Activated CD8-positive, alpha-beta memory T cell treated with anti-CD3 and anti-CD28 coated beads, Interleukin-2, amount 50 U/mL, for 1 hour (primary cell): ENCODE measurements around the gene PDGFRA.

Source experiments
- DNase-seq: peaks from one replicate; pipeline ENCODE4 v3.0.0-alpha.2; 2020; ENCODE audit errors: extremely low read depth

The PDGFRA gene

DNA sequence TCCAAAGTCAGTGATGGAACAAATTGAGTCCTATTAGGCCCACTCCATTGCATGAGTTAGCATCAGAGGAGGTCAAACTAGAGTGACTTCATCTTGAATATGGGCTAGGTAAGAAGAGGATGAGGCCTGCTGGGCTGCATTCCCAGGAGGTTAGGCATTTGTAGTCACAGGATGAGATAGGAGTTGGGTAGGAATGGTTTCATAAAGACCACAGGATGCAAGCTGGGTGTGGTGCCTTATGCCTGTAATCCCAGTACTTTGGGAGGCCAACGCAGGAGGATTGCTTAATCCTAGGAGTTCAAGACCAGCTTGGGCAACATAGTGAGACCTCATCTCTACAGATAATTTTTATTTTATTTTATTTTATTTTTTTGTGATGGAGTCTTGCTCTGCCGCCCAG, 26.8 kb downstream of the PDGFRA start:
- DNase-seq, result no peak

DNA sequence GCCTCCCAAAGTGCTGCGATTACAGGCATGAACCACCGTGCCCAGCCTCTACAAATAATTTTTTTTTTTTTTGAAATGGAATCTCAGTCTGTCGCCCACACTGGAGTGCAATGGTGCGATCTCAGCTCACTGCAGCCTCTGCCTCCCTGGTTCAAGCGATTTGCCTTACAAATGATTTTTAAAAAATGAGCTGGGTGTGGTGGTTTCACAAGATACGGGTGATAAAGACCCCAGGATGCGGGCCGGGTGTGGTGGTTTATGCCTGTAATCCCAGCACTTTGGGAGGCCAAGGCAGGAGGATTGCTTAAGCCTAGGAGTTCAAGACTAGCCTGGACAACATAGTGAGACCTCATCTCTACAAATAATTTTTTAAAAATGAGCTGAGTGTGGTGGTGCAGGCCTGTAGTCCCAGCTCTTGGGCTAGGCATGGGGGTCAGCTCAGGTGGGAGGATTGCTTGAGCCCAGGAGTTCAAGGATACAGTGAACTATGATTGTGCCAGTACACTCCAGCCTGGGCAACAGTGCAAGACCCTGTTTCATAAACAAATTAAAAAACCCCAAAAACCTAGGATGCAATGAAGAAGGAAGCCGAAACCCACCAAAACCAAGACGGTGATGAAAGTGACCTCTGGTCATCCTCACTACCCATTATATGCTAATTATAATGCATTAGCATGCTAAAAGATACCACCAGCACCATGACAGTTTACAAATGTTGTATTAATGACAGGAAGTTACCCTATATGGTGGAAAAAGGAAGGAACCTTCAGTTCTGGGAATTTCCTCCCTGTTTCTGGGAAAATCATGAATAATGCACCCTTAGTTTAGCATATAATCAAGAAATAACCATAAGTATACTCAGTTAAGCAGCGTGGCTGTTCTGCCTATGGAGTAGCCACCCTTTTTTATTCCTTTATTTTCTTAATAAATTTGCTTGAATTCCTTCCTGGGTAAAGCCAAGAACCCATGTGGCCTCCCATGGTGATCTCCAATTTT, 27.7 kb downstream of the PDGFRA start:
- DNase-seq, result no peak

DNA sequence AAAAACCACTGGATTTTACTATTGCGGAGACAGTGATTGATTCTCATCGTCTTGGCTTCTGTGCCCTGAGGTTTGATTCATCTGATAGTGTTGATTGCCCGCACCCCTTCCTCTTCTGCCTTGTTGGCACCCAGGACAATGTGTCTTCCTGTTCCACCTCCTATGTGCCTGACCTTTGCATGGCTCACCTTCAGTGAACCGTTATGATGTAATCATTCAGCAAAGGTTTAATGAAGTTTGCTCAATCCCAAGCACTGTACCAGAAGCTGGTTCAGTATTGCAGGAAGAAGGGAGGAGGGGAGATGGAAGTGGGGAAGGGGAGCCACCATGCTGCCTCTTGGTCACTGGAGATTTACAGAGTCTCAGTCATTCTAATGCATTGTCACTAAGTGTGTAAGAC, 36.3 kb downstream of the PDGFRA start:
- DNase-seq, result no peak

DNA sequence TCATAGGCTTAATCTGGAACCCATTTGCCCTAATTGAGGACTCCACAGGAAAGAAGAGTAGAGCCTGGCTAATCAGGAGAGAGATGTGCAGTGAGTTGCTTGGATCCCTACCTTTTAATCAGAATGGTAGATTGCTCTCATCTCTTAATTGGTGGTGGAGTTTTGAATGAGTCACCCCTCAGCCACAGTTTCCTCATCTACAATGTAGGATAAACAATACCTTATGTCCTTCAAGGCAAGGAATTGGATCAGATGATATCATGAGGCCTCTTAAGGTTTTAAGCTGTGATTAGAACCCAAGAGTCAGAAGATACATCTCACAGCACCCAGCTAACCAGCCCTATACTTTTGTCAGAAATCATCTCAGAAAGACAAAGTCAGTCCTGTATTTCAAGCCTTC, 39.1 kb downstream of the PDGFRA start:
- DNase-seq, result no peak

DNA sequence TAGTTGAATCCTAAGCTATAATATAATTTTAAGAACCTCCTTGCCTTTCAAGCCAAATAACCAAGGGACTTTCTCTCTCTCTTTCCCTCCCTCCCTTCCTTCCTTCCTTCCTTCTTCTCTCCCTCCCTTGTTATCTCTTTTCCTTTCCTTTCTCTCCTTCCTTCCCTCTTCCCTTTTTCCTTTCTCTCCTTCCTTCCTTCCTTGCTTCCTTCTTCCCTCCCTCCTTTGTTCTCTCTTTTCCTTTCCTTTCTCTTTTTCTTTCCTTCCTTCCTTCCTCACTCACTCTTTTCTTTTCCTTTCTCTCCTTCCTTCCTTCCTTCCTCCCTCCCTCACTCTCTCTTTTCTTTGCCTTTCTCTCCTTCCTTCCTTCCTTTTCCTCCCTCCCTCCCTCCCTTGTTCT, 42.4 kb downstream of the PDGFRA start:
- DNase-seq, result no peak

DNA sequence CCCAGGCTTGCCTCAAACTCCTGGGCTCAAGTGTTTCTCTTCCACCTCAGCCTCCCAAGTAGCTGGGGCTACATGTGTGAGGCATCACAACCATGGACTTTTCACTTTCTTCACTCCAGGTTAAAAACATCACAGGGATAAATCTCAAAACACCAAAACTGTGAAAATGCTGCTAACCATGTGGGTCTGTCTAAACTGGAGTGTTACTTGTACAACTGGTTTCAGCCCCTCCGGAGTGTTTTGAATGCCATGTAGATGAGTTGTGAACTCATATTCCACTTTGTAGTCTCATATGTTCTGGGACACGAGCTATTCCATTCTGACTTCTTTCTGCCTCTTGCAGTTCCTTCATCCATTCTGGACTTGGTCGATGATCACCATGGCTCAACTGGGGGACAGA, 43.0 kb downstream of the PDGFRA start:
- no peak for DNase-seq

DNA sequence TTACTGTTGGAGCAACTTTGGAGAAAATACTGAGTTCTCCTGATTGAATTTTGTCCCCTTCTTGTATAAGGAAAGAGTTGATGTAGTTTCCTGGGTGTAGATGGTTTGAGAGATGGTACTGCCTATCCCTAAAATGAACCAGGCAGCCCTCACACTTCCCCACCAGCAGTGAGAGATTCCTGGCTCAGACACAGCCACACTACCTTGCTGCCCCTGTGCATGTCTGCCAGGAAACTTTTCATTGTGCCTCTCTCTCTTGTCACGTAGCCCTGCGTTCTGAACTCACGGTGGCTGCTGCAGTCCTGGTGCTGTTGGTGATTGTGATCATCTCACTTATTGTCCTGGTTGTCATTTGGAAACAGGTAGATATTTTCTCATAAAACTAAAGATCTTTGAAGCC, 45.2 kb downstream of the PDGFRA start:
- no peak for DNase-seq

DNA sequence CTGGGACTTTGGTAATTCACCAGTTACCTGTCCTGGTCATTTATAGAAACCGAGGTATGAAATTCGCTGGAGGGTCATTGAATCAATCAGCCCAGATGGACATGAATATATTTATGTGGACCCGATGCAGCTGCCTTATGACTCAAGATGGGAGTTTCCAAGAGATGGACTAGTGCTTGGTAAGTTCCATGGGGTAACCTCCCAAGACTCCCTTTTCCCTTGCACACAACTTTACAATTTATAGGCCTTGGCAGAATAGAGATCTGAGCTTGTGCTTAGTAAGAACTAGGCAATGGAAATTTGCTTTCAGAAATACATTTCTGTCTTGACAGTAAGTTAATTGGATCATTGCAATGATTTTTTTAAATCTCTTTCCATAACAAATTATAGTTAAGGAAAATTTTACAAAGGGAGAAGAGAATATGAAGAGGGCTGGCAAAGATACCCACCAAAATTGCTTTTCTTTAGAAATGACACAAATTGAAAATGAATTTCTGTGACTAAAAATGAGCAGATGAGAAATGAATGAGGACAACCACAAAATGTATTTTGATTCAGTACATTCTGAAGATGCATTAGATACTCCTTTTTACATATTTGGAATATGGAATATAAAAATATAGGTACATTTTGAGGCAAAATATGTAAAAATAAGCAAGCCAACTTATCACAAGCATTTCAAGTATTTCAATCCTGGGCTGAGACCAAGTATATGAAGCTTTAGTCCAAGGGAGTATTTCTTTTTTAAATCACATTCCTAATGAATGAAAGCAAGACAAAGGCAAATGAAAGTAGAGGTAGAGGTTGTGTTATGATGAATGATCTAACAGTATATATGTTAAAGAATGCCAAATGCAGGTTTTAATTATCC, 45.9 kb downstream of the PDGFRA start:
- DNase-seq, result no peak

DNA sequence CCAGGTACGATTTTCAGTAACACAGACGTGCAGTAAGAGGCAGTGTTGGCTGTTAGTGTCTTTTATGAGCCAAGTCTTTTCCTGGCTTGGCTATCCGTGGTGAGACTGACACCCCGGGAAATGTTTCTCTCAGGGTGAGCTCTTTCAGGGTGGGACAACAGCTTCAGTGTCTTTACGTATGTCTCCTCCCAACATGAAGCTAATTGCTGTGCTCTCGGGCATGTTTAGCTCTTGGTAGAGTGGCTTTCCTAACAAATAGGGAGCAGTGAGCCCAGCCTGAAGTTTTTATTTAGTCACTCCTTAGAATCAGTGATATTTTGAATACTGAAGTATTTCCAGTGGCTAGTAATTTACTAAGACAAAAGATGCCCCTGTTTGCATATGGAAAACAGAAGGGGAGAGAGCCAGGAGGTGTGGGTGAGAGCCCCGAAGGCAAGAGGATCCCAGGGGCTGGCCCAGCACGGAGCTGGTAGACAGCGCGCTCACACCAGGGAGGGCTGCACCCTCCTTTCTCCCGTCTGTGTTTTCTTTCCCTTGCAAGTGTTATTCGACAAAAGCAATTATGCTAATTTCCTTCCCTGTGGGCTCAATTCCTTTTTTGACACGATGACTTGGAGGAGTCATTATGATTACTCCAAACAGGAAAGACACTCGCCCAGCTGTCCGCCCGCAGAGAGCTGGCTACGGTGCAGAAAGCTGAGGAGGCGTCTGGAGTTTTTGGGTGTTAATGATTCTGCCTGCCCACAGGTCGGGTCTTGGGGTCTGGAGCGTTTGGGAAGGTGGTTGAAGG, 47.7 kb downstream of the PDGFRA start:
- DNase-seq, result no peak

DNA sequence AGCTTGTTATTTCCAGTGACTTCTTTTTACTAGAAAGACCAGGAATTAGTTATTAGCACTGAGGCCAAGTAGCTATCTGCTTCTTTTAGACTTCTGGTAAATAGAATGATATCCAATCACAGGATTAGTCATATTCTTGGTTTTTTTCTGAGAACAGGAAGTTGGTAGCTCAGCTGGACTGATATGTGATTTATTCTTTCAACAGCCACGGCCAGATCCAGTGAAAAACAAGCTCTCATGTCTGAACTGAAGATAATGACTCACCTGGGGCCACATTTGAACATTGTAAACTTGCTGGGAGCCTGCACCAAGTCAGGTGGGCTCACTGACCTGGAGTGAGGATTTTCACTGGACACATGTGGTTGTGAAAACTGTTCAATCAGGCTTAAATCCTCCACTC, 48.6 kb downstream of the PDGFRA start:
- DNase-seq, result no peak

DNA sequence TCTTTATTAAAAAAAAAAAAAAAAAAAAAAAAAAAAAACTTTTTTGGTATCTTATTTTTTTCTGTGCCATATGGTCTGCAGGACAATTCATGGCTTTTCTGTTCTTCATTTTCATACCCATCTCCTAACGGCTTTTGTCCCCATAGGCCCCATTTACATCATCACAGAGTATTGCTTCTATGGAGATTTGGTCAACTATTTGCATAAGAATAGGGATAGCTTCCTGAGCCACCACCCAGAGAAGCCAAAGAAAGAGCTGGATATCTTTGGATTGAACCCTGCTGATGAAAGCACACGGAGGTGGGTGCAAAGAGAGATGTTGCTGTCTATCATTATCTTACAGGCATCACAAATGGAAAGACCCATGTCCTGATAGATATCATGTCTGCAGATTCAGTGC, 49.1 kb downstream of the PDGFRA start:
- DNase-seq, result no peak

DNA sequence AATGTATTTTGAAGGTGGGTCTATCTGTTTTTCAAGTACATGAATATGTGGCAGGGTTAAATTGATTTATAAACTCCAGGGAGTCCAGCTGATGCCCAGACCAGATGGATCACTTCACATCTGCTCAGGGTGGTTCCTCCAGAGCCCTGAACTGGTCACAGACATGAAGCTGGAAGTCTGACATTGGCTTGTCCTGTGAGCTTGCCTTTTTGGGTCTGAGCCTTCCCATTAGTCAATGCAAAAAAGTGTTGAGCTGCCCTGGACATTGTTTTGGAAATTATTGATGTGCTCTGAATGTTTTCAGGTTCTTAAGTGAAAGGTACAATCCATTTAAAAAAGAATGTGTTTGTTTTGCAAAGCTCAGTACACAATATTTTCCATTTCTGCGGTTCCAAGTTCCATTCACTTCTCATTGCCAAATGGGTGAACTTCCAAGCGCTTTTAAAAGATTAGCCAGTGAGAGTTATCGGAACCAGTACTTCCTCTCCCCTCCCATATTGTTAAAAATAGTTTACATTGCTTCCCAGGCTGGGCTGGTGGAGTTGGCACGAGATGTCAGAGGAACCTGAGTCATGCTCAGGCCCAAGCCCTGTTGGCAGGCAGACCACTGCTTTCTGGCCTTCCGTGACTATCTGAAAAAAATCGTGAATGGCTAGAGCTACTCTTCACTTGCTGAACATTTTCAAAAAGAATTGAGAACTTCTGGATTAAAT, 52.1 kb downstream of the PDGFRA start:
- no peak for DNase-seq

DNA sequence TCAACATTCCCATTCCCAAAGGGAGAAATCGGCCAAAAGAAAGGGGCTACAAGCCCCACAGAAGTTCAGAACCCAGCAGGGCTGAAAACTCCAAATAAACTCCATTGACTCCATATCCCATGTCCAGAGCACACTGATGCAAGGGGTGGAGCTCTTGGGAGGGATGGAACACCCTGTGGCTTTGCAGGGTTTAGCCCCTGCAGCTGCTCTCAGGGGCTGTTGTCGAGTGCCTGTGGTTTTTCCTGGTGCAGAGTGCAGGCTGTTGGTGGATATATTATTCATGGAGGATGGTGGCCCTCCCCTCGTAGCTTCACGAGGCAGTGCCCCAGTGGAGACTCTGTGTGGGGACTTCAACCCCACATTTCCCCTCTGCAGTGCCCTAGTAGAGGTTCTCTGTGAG, 53.7 kb downstream of the PDGFRA start:
- no peak for DNase-seq

DNA sequence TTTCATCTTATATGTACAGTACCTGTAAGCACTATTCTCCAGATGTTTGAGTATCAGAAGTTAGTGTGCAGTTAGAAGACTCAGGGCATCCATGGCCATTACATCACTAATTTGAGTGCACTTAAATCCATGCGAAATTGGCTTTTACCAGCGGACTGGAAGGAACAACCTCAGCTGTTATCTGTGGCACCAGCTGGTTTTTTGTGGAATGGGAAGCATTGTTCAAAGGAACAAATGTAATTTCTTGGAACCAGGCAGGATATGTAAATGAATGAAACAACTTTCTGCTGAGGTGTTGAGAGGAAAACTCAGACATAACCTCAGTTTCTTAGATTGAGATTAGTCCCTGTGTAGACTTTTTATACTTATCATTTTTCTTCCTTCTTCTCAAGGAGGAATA, 60.2 kb downstream of the PDGFRA start:
- no peak for DNase-seq

DNA sequence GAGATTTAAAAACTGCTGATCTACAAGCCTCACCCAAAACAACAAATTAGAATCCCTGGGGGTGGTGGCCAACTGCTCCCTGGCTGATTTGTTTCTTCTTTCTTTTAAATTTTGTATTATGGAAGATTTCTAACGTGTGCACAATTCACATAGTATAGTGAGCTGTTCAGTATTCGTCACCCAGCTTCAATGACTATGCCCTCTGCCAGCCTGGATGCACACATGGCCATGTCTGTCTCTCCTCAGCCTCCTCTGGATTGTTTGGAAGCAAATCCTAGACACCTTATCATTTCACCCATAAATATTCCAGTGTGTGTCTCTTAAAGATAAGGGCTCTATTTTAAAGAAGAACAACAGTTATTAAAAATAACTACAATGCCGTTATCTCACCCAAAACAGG, 61.9 kb downstream of the PDGFRA start:
- DNase-seq, result no peak

DNA sequence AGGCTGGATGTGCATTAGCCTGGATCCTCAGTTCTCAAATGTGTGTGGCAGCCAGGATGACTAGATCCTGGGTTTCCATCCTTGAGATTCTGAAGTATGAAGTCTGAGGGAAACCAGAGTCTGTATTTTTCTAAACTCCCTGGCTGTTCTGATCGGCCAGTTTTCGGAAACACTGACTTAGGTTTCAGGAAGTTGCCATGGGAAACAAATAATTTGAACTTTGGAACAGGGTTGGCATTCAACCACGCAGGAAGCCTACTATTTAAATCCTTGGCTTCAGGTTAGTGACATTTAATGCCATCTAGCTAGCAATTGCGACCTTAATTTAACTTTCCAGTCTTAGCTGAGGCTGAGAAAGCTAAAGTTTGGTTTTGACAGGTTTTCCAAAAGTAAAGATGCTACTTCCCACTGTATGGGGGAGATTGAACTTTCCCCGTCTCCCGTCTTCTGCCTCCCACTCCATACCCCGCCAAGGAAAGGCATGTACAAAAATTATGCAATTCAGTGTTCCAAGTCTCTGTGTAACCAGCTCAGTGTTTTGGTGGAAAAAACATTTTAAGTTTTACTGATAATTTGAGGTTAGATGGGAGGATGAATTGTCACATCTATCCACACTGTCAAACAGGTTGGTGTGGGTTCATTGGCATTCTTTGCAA, 67.6 kb downstream of the PDGFRA start:
- no peak for DNase-seq

DNA sequence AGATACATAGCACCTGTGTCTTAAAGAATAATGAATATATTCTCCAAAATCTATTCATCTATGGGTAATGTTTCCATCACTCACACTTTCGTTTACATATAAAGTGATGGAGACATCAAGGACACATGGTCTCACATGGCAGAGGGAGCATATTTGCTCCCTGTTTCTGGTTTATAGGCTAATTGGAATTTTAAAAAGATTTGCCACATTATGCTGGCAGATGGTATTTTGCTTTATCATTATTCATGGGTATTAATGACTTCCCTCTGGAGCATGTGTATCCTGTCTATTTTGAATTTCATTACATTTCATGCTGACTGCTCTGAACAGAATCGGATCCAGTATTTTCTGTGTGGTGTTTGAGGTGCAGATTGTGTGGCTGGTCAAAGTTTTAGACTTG, 79.0 kb downstream of the PDGFRA start:
- DNase-seq, result no peak

DNA sequence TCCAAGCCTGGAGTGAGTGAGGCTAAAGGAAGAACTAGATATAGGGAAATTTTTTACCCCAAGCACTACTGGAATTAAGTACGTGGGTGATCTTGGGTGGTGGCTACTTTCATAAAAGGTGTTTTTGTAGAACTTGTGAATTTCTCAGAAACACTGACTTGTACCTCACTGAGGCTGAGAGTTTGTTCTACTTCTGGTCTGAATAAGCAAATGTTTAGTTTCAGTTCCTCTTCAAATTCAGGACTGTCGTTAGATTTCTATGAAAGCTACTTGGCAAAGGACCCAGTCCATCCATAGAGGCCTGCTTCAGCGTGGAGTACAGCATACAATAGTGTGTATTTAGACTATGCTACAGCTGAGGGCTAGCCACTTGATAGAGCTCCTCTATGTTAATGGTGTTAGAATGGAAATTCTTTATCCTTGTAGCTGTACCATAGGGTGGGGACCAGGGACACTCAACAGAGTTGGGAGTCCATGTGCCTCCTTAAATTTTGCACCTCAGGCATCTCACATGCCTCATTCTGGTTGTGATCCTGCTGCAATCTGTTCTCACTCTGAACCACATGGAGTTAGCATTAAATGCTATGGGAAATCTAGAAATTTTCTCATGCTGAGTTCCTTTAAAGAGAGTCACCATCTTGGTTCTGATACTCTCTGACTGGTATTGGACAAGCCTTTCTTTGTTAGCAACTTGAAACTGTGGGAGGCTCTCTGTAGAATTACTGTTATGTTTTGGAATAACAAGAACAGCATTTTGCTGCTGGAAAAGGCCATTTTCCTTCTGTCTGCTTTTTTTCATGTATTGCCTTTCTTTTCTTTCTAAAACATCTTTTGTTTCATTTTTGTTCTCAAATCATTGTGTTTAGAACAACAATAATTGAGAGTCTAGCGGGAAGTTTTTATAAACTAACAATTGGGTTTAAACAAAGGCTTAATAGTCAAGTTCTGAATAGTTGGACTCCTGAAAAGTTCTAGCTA, 86.8 kb downstream of the PDGFRA start:
- no peak for DNase-seq

DNA sequence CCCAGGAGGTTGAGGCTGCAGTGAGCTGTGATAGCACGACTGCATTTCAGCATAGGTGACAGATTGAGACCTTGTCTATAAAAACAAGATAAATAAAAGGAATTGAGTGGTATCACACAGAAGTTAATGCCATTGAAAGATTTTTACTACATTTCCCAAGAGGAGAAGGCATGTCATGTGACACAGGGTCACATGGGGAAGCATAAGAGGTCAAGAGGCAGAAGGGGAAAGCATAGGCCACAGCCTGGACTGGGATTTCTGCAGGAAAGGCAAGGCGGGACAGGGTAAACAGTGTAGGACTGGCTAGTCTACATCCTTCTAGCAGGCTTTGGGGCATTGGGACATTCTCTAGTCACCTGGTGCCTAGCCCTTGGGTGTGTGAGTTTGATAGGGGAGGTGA, 88.6 kb downstream of the PDGFRA start:
- DNase-seq, result no peak

DNA sequence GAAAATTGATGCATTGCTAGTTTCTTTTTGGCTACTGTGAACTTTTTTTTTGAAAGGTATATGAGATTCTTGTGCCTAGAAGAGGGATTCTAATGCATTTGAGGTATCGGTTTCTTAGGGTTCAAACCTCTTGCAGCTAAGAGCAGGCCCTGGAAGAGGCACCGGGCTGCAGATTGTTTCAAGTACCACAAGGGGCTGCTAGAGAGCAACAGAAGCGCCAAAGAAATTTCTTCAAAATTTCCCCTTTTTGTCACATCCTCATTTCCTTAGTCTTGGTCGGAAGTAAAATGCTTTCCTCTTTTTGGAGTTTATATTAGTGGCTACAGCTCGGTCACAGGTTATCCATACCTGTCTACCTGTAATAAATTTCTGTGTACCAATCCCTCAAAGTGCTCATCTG, 89.8 kb downstream of the PDGFRA start:
- no peak for DNase-seq
